H9 (cell line): Measurements from ENCODE around the gene ATXN7L3. TPM values are rescaled to one million over a fixed set of nuclear protein-coding genes. Genes with fewer than 3 reads are reported as not detected.
A peak's percentile ranks its signal among the peaks of the same experiment; 100 is the strongest.

Source experiments
- DNase-seq: peaks from one replicate; pipeline ENCODE4 v3.0.0-alpha.2; 2017
- H2AFZ ChIP-seq: one replicate; pipeline ENCODE4 v1.6.1; 2013; ENCODE audit warnings: mild to moderate bottlenecking, low read length, control low read depth, moderate library complexity
- H2AK5ac ChIP-seq: 2 replicates; pipeline ENCODE4 v1.6.1; 2013; ENCODE audit warnings: low read length, control low read depth, mixed read lengths; ENCODE audit not compliant: insufficient read length
- H2BK120ac ChIP-seq: one replicate; pipeline ENCODE4 v1.6.1; 2013; ENCODE audit warnings: low read depth, mild to moderate bottlenecking, low read length, control low read depth, inconsistent platforms; ENCODE audit not compliant: poor library complexity, severe bottlenecking
- H2BK12ac ChIP-seq: 2 replicates; pipeline ENCODE4 v1.6.1; 2013; ENCODE audit warnings: low read length, control low read depth, mixed read lengths, low read depth; ENCODE audit not compliant: insufficient read length
- H2BK15ac ChIP-seq: 2 replicates; pipeline ENCODE4 v1.6.1; 2013; ENCODE audit warnings: low read depth, low read length, control low read depth
- H2BK20ac ChIP-seq: one replicate; pipeline ENCODE4 v1.6.1; 2013; ENCODE audit warnings: low read depth, mild to moderate bottlenecking, low read length, control low read depth, inconsistent platforms; ENCODE audit not compliant: poor library complexity, severe bottlenecking
- H2BK5ac ChIP-seq: 2 replicates; pipeline ENCODE4 v1.6.1; 2013; ENCODE audit warnings: low read length, control low read depth, mixed read lengths; ENCODE audit not compliant: insufficient read length
- H3K14ac ChIP-seq: 2 replicates; pipeline ENCODE4 v1.6.1; 2013; ENCODE audit warnings: low read length, control low read depth; ENCODE audit not compliant: insufficient read depth
- H3K18ac ChIP-seq: 2 replicates; pipeline ENCODE4 v1.6.1; 2013; ENCODE audit warnings: low read depth, mild to moderate bottlenecking, mixed read lengths, low read length, control low read depth; ENCODE audit not compliant: insufficient read length
- H3K23ac ChIP-seq: 2 replicates; pipeline ENCODE4 v1.6.1; 2013; ENCODE audit warnings: low read length, control low read depth, mixed read lengths, low read depth; ENCODE audit not compliant: insufficient read length
- H3K23me2 ChIP-seq: 2 replicates; pipeline ENCODE4 v1.6.1; 2013; ENCODE audit warnings: low read depth, mild to moderate bottlenecking, mixed read lengths, low read length, control low read depth; ENCODE audit not compliant: insufficient read length, poor library complexity, severe bottlenecking
- H3K27ac ChIP-seq: 2 replicates; pipeline ENCODE4 v1.5.1; 2013; ENCODE audit warnings: low read length, control low read depth, mixed read lengths, low read depth; ENCODE audit not compliant: insufficient read length
- H3K27me3 ChIP-seq: 2 replicates; pipeline ENCODE4 v1.6.1; 2013; ENCODE audit warnings: low read length, control low read depth, inconsistent platforms; ENCODE audit not compliant: insufficient read depth
- H3K4ac ChIP-seq: 2 replicates; pipeline ENCODE4 v1.6.1; 2013; ENCODE audit warnings: low read depth, mild to moderate bottlenecking, control low read depth, inconsistent platforms, low read length, moderate library complexity
- H3K4me1 ChIP-seq: 2 replicates; pipeline ENCODE4 v1.6.1; 2013; ENCODE audit warnings: low read length, control low read depth, inconsistent platforms; ENCODE audit not compliant: insufficient read depth
- H3K4me2 ChIP-seq: 2 replicates; pipeline ENCODE4 v1.6.1; 2013; ENCODE audit warnings: low read length, control low read depth, mixed read lengths; ENCODE audit not compliant: insufficient read length, insufficient read depth
- H3K56ac ChIP-seq: 2 replicates; pipeline ENCODE4 v1.6.1; 2013; ENCODE audit warnings: low read depth, mild to moderate bottlenecking, mixed read lengths, low read length, control low read depth; ENCODE audit not compliant: insufficient read length
- H3K79me1 ChIP-seq: 2 replicates; pipeline ENCODE4 v1.6.1; 2013; ENCODE audit warnings: low read depth, mild to moderate bottlenecking, moderate library complexity, low read length, control low read depth, inconsistent platforms; ENCODE audit not compliant: insufficient read depth, poor library complexity, severe bottlenecking
- H3K79me2 ChIP-seq: 2 replicates; pipeline ENCODE4 v1.6.1; 2013; ENCODE audit warnings: low read length, control low read depth, inconsistent platforms; ENCODE audit not compliant: insufficient read depth
- H3K9ac ChIP-seq: 2 replicates; pipeline ENCODE4 v1.6.1; 2013; ENCODE audit warnings: low read length, control low read depth, mixed read lengths; ENCODE audit not compliant: insufficient read length; ENCODE audit errors: extremely low read depth
- H3K9me3 ChIP-seq: one replicate; pipeline ENCODE4 v1.6.1; 2013; ENCODE audit warnings: low read depth, low read length, inconsistent platforms; ENCODE audit not compliant: control insufficient read depth
- H3T11ph ChIP-seq: one replicate; pipeline ENCODE4 v1.6.1; 2013; ENCODE audit warnings: mild to moderate bottlenecking, low read length, control low read depth, inconsistent platforms
- H4K20me1 ChIP-seq: one replicate; pipeline ENCODE4 v1.6.1; 2013; ENCODE audit not compliant: control insufficient read depth, insufficient read length, insufficient read depth
- H4K5ac ChIP-seq: 2 replicates; pipeline ENCODE4 v1.6.1; 2013; ENCODE audit warnings: low read depth, mild to moderate bottlenecking, mixed read lengths, low read length, control low read depth; ENCODE audit not compliant: insufficient read length
- H4K8ac ChIP-seq: replicated peaks from 2 replicates; pipeline ENCODE4 v1.6.1; 2013; ENCODE audit warnings: low read length, control low read depth, mixed read lengths, low read depth; ENCODE audit not compliant: insufficient read length
- H4K91ac ChIP-seq: 2 replicates; pipeline ENCODE4 v1.6.1; 2013; ENCODE audit warnings: low read depth, mild to moderate bottlenecking, moderate library complexity, mixed read lengths, low read length, control low read depth; ENCODE audit not compliant: insufficient read length
- H3K27ac Mint-ChIP-seq, 3 experiments: 2 replicates in 2 of 3; 3 replicates in 1 of 3; pipeline ENCODE4 v1.8.0; 2020 to 2021; ENCODE audit warnings: mixed read lengths in 3 of 3, mild to moderate bottlenecking in 1 of 3, moderate library complexity in 1 of 3
- H3K27me3 Mint-ChIP-seq: 2 replicates; pipeline ENCODE4 v1.8.0; 2021; ENCODE audit warnings: low read depth, mild to moderate bottlenecking, moderate library complexity, mixed read lengths
- H3K36me3 Mint-ChIP-seq, 3 experiments: 2 replicates in 2 of 3; 3 replicates in 1 of 3; pipeline ENCODE4 v1.8.0; 2020 to 2021; ENCODE audit warnings: low read depth in 3 of 3, mixed read lengths in 3 of 3; ENCODE audit not compliant: insufficient read depth in 1 of 3
- H3K4me1 Mint-ChIP-seq, 2 experiments: 2 replicates each; pipeline ENCODE4 v1.8.0; 2020; ENCODE audit warnings: mixed read lengths in 2 of 2
- H3K4me3 Mint-ChIP-seq, 2 experiments: 2 replicates in 1 of 2; 3 replicates in 1 of 2; pipeline ENCODE4 v1.8.0; 2020 to 2021; ENCODE audit warnings: mild to moderate bottlenecking in 2 of 2, mixed read lengths in 2 of 2, moderate library complexity in 1 of 2
- H3K9me3 Mint-ChIP-seq, 2 experiments: 2 replicates in 1 of 2; 3 replicates in 1 of 2; pipeline ENCODE4 v1.8.0; 2020; ENCODE audit warnings: mild to moderate bottlenecking in 2 of 2, mixed read lengths in 2 of 2, moderate library complexity in 1 of 2
- CTCF ChIP-seq: fragments of 200-600 bp; sonication (generic); conservative IDR thresholded peaks from 3 replicates; pipeline ENCODE4 v1.8.0; 2021; ENCODE audit warnings: antibody characterized with exemption, mild to moderate bottlenecking
- WGBS: extraction: QIAGEN DNeasy Blood & Tissue Kit; methylation state at CpG from one replicate; pipeline ENCODE4 v1.1.7; 2013; ENCODE audit warnings: missing lambda C conversion rate, low lambda C conversion rate, mixed read lengths; ENCODE audit not compliant: insufficient read length; ENCODE audit errors: extremely low coverage; 5-methylcytosine and 5-hydroxymethylcytosine counted together
- total RNA-seq: library from RNA; stranded (reverse); gene quantifications from 2 replicates; pipeline ENCODE4 v1.2.1, GENCODE V29; 2021

ATXN7L3 gene
- total RNA-seq, 1 experiment from 2014 or later = 125 TPM

GRCh38 chr17:44230140-44230539 is 30.5 kb upstream of the ATXN7L3 start:
- Histone ChIP-seq H2AFZ (no peak overlapping the region), H2BK12ac (no peak overlapping the region), H3K4me2 (no peak overlapping the region), H3K79me2 (no peaks in the 10 kb centered on the region), H3T11ph (no peak overlapping the region), H3K79me1 (no peaks in the 10 kb centered on the region), H3K9ac (no peak overlapping the region), H4K8ac (no peak overlapping the region), H4K20me1 (no peaks in the 10 kb centered on the region), H2BK120ac (no peak overlapping the region), H3K18ac (no peak overlapping the region), H3K23ac (no peak overlapping the region), H4K91ac (no peak overlapping the region), H3K27me3 (no peaks in the 10 kb centered on the region), H3K4ac (no peak overlapping the region), H2BK15ac (no peak overlapping the region), H3K56ac (no peak overlapping the region), H2BK20ac (no peak overlapping the region), H3K27ac (no peak overlapping the region), H2AK5ac (no peak overlapping the region), H3K9me3 (no peaks in the 10 kb centered on the region), H3K4me1 (no peaks in the 10 kb centered on the region), H3K14ac (no peak overlapping the region), H2BK5ac (no peak overlapping the region), H3K23me2 (no peaks in the 10 kb centered on the region), H4K5ac (no peak overlapping the region)
- Mint-ChIP-seq H3K27me3 (peaks cover 5% of the 10 kb centered on the region; the same call in 1 of the 2 replicates), H3K27ac (peak overlapping the region in 1 of 3 experiments; percentile 66; a peak in 2 of 7 replicates), H3K4me1 (no peaks in the 10 kb centered on the region; a peak in 1 of 4 replicates), H3K9me3 (no peaks in the 10 kb centered on the region), H3K4me3 (no peak overlapping the region), H3K36me3 (no peaks in the 10 kb centered on the region)
- DNase-seq = no peak
- no CpG with 5 or more reads among the region's 9 CpGs for WGBS
- no peak for TF ChIP-seq CTCF
